A549 (cell line): Measurements from ENCODE around the gene TEKTIP1.

Experiments used
- CHD2 ChIP-seq: fragments of 150-350 bp; IDR thresholded peaks from 2 replicates; pipeline ENCODE4 v1.6.1; 2014; ENCODE audit warnings: low read length; ENCODE audit not compliant: partially characterized antibody
- CTCF ChIP-seq: fragments of >200 bp; sonication (Bioruptor Twin); formaldehyde crosslinking; IDR thresholded peaks from 3 replicates; pipeline ENCODE4 v1.5.1; 2016
- JUN ChIP-seq, 2 experiments: fragments of >200 bp; sonication (Bioruptor Twin); formaldehyde crosslinking; IDR thresholded peaks; 2 replicates in 1 of 2; 3 replicates in 1 of 2; pipeline ENCODE4 v1.6.1; 2016 to 2017
- SMC3 ChIP-seq: fragments of >200 bp; sonication (Bioruptor Twin); formaldehyde crosslinking; IDR thresholded peaks from 3 replicates; pipeline ENCODE4 v1.6.1; 2018; ENCODE audit warnings: inconsistent platforms

GRCh38 chr19:3524904-3525451 lies 14.0 kb upstream of the TEKTIP1 start:
- TF ChIP-seq CHD2 (no peak), CTCF (no peak), SMC3 (no peak), JUN (IDR thresholded peaks at IDR 0.05) (no peak)
